ENCODE measurements around the gene ODAD2.
A peak's percentile ranks its signal among the peaks of the same experiment; 100 is the strongest.
"Not testable (repeated sequence)": the region's sequence is repeated elsewhere in the genome, so short reads cannot be mapped to it uniquely, and the experiment has no call there.

ODAD2 gene

DNA sequence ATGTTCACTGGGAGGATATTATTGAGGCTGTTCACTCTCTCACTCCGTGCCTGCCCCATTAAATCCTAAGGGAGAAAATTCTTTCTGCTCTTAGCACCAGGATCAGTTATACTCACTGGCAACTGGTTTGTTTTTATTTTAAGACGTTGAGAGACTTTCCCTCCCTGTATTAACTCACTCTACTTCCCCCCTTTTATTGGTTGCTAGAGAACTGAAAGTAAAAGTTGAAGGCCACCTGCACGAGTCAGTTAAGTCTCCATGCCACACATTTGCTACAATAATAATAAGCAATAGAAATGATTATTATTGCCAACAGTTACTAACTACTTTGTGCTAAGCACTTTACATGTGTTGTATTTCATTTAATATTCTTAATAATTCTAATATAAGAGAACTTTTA, 40.5 kb downstream of the ODAD2 start:
- FAIRE-seq, result peak; percentile 79

DNA sequence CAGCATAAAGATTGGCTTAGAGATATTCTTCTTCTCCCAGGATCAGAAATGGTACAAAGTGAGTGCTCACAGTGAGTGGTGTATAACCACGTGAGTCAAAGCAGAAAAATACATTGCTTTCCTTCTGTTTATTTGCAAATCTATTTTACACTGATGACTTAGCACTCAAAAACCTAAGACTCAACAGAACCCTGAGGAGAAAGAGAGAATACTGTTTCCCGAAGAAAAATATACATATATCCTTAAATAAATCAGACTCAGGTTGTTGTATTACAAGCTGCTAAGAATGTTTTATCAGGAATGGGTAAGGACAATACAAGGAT, 48.7 kb downstream of the ODAD2 start:
- FAIRE-seq, result no peak

DNA sequence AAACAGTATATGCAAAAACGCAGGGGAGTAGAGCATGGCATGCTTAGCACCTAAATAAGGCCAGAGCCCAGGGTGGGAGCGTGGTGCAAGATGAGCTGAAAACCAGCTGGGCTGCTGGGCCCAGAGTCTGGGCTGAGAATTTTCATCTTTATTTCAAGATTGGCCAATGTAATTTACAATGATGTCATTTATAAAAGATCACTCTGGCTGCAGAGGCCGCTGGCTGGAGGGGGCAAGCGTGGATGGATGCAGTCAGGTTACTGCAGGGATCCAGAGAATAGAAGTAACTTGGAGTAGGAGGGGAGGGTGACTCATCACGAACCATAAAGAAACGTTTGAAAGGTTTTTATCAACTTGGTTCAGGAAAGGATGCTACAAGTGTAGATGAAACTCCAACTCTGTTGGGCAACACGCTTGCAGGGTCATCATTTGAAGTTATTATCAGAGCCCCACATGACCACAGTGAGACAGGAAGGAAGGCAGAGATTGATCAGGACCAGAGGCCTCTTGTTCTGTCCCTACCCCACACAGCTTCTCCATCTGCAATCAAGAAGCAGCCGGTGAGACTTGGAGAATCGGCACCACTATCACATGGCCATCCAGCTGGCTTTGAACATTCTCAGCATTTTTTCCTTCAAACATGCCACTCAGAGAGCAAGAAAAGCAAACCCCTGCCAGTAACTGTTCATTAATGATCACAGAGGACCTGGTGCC, 49.2 kb downstream of the ODAD2 start:
- FAIRE-seq, result no peak

DNA sequence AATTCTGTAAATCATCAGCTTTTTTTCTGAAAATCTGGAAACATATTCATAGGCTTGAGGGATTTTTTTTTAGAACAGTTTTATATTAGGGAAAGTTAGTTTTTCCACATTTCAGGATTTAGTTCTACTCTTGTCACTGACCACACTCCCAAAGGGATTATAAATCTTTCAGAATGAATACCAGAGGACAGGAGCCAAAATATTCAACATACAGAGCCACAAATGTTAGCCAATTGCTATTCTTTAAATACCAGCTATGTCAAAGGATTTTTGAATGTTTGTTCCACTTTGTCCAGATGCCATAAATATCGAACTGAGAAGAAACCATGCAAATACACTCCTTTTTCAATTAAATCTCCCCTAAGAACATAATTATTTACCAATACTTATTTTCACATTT, 50.7 kb downstream of the ODAD2 start:
- no peak for FAIRE-seq

DNA sequence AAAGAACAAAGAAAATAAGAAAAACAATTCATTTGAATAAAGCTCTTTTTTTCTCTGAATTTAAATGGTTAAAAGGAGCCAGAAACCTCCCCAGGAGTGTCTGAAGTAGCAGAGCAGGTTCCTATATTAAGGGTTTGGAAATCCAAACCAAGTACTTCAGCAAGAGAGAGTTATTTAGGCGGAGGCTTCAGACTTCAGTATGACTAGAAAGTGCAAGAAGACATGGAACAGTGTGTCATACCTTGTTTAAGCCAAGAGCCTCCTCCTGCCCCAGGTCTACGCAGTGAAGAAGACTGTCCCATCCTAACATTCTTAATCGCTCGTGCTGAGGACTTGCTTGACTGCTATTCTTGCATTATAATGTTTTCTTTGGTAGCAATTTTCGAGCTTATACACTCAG, 51.3 kb downstream of the ODAD2 start:
- no peak for FAIRE-seq

DNA sequence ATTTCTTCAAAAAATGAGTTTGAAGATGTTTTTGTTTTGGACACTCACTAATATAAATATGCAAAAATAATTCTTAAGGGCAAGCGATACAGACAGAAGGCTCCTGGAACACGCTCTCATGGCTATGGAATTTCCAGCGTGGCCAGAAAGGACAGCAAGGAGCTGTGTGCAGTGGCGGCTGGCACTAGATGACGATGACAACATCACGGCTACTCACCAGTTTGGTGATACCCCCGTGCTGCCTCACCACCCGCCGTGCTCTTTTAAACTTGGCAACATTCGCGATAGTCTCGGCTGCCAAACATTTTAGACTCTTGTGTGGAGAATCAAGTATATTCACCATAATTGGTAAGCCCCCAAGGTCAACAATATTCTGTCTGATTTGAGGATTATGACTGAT, 54.9 kb downstream of the ODAD2 start:
- FAIRE-seq, result no peak

DNA sequence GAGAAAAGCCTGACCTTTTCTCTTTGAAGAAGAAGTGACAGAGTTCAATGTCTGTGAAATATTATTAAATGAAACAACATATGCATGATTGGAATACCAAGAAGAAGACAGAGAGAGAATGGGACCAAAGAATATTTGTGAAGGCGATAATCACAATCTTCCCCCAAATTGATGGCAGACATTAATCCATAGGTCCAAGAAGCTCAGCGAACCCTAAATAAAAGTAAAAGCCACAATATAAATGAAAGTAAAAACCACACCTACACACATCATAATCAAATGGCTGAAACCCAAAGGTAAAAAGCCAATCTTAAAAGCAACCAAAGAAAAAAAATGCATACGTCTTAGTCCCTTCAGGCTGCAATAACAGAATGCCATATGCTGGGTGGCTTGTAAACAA, 84.0 kb downstream of the ODAD2 start:
- no peak for FAIRE-seq

- FAIRE-seq, result no peak
Observed at GRCh38 chr10:27912231-27912630, 86.6 kb downstream of the ODAD2 start.

GRCh38 chr10:27911539-27911938, 87.3 kb downstream of the ODAD2 start:
- FAIRE-seq, result no peak

GRCh38 chr10:27911011-27911410, 87.9 kb downstream of the ODAD2 start:
- FAIRE-seq, result no peak

- peak; percentile 55 for FAIRE-seq
Observed at GRCh38 chr10:27908231-27908630, 90.6 kb downstream of the ODAD2 start.

DNA sequence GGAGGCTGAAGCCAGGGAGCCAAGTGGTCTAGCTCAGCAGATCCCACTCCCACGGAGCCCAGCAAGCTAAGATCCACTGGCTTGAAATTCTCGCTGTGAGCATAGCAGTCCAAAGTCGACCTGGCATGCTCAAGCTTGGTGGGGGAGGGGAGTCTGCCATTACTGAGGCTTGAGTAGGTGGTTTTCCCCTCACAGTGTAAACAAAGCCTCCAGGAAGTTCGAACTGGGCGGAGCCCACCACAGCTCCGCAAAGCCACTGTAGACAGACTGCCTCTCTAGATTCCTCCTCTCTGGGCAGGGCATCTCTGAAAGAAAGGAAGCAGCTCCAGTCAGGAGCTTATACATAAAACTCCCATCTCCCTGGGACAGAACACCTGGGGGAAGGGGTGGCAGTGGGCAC, 99.4 kb downstream of the ODAD2 start:
- FAIRE-seq, result not testable (repeated sequence)

- no peak for FAIRE-seq
Observed at GRCh38 chr10:27899058-27899457, 99.8 kb downstream of the ODAD2 start.

- no peak for FAIRE-seq
Observed at GRCh38 chr10:27893358-27893954, 105.4 kb downstream of the ODAD2 start.

DNA sequence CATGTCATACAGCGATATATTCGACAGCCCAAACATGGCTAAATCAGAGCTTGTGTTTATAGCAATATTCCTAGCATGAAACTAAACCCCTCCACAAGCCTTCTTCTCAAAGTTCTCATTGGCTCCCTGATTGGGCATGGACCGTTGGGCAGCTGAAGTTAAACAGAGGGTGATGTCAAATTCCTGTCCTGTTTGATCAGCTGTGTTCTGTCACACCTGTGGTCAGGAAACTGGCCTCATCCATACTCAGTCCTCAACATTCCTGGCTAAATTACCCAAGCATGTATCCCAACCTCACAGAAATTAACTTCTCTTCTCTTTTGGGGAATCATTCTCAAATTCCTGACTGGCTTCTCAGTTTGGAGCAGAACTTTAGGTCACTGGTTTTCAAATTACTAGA, 107.9 kb downstream of the ODAD2 start:
- FAIRE-seq, result no peak

- no peak for FAIRE-seq
Observed at GRCh38 chr10:27889518-27889917, 109.4 kb downstream of the ODAD2 start.

- FAIRE-seq, result no peak
Observed at GRCh38 chr10:27884185-27884641, 114.7 kb downstream of the ODAD2 start.

DNA sequence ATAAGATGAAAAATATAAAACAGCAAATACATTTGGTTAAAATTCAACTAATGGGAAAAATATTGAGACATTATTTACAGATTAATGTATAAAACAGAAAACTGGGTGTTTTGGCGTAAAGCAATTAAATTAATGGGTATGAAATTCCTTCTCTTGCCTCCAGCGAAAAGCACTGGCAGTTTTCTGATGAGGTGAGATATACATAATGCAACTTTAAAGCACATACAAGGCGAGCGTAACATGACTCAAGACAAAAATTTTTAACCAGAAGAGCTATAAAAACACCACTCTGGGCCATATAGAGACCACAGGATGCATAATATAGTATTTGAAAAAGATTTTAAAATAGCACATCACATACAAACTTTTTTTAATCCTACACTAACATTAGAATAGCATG, 120.6 kb downstream of the ODAD2 start:
- no peak for FAIRE-seq

DNA sequence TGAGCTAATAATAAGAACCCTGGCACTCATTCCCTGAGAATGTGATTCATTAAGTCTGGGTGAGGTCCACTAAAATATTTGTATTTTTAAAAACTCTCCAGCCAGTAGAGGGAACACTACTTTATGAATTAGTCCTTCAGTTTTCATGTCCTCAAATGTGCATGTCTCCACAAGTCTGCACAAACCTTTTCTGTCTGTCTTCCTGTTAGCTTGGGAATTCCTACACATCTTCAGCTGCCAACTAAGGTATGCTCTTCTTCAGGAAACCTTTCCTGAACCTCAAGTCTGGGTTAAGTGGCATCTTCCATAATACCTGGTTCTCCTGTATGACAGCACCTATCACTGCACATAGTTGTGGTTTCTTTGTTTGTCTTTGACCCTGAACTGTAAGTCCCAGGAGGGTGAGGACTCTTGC, 133.7 kb downstream of the ODAD2 start:
- FAIRE-seq, result no peak

GRCh38 chr10:27861781-27862180, 137.1 kb downstream of the ODAD2 start:
- no peak for FAIRE-seq

- no peak for FAIRE-seq
Observed at GRCh38 chr10:27857616-27858015, 141.3 kb downstream of the ODAD2 start.

DNA sequence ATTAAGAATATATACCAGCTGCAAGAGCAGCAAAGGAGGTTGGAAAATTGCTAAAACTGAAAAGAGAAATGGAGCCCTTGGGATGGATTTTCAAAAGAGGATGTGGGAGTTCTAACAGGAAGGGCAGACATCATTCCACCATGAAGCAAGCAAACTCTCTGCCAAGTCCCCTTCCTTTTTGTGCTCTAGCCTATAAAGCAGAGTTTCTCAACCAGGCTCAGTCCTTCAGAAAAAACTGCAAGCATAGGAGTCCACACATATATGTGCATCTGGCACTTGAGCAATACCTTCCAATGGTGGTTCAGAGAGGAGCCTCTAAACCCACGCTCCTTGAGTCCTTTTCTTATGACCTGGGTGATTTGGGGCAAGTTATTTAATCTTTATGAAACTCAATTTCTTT, 154.7 kb downstream of the ODAD2 start:
- FAIRE-seq, result no peak

DNA sequence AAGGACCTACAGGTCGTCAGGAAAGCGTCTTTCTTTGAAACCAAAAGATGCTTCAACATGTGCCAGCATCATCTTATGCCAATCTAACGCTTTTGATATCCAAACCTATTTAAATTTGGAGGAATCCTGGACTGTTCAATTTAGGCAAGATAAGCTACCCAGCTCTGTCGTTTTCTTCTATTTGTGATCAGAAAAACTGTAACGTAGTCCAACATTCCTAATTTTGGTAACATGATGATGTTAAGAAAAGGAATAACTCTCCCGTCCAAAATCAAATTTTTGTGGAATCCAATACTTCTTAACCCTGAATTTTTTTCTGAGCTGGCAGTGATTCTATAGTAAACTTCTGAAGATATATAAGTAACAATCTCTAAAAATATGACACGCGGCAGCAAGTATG, 160.0 kb downstream of the ODAD2 start:
- no peak for FAIRE-seq

DNA sequence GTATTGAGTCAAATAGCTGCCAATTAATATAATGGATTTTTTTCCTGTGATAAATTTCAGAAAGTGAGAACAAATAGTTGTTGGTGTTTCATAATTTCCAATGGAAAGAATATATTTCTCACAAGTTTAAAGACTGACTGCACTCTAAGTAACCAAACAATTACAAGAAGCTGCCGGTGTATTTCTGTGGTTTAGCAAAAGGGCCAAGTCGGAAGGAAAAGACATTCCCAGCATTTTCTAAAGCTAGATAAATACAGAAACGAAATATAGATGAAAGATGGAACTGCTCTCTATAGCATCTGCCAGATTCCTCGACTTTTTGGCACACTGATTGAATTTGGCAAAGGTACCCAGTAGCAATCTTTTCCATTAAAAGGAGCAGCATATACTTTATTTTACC, 160.5 kb downstream of the ODAD2 start:
- FAIRE-seq, result no peak

GRCh38 chr10:27834476-27834875, 164.4 kb downstream of the ODAD2 start:
- FAIRE-seq, result no peak
